HL-60/S4 treated with phorbol 12-myristate 13-acetate at 8.2 ng/mL for 4 days and 3 days (cell line): ENCODE data around the gene ZNF630.
"Not testable (repeated sequence)": the region's sequence is repeated elsewhere in the genome, so short reads cannot be mapped to it uniquely, and the experiment has no call there.

Source experiments
- in situ Hi-C: fragments of 300-500 bp; cut with MboI; formaldehyde crosslinking; loops from 2 replicates; pipeline ENCODE4 v1.15.0; 2022; ENCODE audit warnings: low sequenced_read_pairs

Gene ZNF630

DNA sequence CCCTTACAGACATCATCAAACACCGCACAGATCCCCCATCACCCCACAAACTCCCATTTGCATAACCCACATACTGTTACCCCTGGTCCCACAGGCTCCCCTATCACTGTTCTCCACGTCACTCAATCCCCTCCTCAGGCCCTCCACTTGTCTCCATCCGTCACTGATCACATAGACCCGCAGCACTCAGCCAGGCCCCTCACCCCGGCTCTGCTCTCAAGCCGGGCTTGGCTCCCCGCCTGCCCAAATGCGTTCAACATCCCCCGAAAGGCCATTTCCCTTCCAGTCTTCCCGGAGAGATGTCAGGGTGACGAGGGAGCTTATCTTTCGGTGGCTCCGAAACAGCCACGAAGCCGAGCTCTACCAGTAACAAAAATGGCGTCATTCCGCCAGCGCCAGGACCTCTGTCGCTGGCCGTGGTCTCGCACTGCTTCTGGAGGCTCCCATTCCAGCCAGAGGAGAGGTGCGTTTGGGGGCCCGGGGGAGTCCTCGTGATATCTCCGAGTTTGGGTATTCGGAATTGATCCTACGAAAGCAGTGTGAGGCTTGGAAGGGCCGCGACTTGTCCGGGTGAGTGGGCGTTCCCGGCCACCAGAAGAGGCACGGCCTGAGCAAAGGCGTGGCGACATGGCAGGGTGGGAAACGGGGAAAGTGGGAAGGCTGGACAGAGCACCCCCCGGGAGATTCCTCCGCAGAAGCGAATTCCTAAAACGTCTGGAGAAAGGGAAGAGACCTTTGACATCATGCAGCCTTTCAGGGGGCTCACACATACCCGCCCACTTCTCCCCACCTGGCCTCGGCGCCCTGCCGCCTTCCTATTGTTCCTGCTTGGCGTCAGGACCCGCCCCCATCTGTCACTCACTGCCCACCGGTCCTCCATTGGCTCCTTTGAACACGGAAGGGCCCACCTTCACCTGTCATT is at the start of gene ZNF630:
TSS of gene ZNF630 (minus strand) at position 577 of the 922 bp plus-strand sequence. CDS start 4,754 bp downstream, outside the sequence.
- in situ Hi-C loops = no loop called here

DNA sequence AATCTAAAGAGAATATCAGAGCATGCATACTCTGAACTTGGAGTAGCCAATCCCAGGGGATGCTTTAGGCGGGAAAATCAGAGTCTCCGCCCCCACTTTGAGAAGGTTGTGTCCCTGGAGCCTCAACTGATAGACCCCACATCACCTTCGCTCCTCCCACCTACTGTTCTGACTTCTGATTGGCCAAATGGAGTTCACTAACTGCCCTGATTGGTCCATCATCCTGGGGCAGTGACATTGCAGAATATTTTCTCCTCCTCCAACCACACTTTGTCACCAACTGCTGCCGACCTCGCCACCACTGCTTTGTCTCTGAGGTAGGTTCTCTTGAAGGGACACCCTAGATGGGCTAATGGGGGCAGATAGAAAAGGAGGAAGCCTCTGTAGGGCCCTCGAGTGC is 36.3 kb upstream of the ZNF630 start:
- in situ Hi-C loops = no loop called here

DNA sequence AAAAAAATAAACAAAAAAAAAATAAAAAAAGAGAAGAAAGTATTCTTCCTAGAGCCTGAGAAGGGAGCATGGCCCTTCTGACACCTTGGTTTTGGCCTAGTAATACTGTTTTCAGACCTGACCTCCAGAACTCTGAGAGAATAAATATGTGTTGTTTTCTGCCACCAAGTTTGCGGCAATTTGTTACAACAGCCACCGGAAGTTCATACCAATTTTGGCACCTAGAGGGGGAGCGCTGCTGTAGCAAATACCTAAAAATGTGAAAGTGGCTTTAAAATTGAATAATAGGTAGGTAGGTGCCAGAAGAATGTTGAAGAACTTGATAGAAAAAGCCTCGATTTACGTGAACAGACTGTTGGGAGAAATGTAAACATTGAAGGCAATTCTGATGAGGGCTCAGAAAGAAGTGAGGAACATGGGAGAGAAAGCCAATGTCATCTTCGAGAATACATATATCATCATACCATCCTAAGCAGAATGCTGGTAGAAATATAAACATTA is 31.5 kb upstream of the ZNF630 start:
- in situ Hi-C loops = no loop called here

DNA sequence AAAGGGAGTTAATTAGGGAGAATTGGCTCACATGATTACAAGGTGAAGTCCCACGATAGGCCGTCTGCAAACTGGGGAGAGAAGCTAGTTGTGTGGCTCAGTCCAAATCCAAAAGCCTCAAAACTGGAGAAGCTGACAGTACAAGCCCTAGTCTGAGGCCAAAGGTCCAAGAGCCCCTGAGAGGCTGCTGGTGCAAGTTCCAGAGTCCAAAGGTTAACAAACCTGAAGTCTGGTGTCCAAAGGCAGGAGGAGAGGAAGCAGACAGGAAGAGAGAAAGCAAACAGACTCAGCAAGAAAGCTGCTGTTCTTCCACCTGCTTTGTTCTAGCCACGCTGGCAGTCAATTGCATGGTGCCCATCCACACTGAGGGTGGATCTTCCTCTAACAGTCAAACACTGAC is 30.0 kb upstream of the ZNF630 start:
- in situ Hi-C loops = no loop called here

DNA sequence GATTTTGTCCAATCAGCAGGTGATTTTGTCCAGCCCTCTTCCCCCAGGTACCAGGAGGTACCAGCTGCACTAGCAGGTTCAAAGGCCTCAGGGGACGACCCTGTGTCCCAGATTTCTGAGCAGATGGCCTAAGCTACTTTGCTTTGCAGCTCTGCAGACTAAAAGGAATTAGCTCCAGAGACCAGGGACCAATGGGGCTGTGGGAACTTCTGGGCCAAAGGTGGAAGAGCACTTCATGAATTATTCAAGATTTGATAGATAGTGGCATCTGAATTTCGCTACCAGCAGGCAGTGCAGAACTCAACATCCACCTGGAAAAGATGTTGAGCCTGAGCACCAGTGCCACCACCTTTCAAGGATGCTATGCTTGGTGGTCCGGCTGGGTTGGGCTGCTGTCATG is 21.1 kb upstream of the ZNF630 start:
- in situ Hi-C loops = not testable (repeated sequence)

DNA sequence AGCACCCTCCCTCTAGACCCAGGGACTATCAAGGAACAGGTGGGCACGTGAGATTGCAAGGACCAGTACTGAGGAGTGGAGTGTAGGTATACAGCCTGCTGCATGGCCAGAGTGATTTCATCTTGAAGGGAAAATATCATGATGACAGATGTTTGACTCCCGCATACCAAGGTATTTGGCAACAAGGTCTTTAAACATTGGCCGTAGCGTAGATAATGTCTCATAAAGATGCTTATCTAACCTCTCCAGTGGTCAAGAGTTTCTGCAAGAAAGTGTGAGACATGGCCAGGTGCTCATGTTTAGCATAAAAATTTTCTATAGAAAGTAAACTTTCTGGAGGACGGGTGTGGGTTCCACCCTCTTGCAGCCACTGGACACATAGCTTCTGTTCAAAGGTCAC is 18.7 kb upstream of the ZNF630 start:
- in situ Hi-C loops = no loop called here

DNA sequence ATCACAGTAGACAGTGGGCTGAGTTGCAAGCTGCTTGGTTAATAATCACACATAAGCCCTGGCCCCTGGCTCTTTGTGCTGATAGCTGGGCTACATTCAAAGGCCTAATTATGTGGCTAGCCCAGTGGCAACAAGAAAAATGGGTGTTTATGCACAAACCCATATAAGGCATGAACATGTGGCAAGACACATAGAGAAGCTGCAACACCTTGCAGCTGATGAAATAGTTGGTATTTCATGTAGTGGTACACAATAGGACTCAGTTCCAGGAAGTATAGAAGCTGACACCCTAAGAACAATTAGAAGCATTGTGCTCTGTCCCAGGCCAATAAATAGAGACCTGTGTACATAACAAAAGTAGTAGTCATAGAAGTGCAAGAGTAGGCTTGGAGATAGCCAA is 14.6 kb upstream of the ZNF630 start:
- in situ Hi-C loops = no loop called here

DNA sequence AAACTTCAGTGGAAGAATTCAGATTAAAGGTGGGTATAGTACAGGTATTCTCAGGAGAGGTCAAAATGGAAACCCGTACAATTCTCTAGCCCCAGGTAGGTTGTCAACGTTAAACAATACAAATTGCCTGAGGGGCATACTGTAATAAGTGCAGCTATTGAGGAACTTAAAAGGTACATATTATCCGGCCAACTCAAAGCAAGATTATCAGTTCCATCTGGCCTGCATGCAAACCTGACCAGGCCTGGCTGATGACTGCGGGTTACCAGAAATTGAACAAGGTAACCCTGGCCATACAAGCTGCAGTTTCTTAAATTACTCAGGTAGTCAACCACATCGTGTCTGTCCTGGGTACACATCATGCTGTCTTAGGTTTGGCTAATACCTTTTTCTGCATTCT is 12.3 kb upstream of the ZNF630 start:
- in situ Hi-C loops = no loop called here

DNA sequence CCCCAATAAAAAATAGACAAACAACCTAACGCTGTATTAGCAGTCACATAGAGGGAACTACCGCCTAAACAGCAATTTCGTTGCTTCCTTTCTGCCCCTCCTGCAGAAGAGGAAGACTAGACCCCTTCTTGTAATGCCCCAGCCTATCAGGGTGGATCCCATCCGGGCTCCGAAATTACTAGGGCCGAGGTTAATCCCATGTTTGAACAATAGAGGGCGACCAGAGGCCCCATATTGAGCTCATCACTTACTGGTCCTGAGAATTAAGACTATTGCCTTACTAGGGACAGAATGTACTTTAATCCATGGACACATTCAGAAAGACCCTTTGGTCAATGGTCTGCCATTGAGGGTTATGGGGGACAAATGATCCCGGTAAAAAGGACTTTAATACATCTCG is 11.8 kb upstream of the ZNF630 start:
- in situ Hi-C loops = no loop called here

DNA sequence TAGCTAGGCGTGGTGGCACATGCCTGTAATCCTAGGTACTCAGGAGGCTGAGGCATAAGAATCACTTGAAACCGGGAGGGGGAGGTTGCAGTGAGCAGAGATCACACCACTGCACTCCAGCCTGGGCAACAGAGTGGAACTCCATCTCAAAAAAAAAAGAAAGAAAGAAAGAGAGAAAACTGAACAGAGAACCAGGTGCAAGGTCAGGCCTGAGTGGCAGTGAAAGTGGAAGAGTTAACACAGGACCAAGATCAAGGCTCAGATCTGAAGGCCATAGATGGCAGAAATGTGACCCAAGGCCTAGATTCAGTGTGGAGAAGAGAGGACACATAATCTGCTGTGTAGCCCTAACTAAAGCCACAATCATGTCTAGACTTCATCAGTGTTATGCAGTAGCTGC is 4.9 kb upstream of the ZNF630 start:
- in situ Hi-C loops = no loop called here

DNA sequence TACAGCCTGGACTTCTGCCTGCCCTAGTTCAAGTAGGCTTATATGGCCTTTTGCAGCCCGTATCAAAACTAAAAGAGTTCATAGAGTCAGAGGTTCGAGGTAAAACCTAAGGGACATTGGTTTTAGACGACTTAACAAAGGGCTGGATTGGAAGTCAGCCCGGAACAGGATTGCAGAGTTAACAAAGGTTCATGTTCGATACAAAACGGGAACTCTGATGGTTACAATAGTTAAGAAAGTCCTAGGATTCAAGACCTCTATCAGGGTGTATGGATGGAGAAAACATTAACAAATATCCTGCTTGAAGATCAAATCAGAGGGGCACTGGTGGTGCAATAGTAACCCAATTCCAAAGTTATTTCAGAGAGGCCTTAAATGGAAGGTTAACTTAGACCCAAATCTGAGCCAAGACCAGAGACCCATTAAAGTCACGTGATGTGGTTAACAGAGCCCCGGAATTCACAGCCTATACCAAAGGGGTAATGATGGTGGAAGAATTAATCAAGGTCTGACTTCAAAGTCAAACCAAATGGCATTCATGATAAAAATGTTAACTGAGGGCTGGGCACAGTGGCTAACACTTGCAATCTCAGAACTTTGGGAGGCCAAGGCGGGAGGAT is 656 bp upstream of the ZNF630 start:
- in situ Hi-C loops = no loop called here

DNA sequence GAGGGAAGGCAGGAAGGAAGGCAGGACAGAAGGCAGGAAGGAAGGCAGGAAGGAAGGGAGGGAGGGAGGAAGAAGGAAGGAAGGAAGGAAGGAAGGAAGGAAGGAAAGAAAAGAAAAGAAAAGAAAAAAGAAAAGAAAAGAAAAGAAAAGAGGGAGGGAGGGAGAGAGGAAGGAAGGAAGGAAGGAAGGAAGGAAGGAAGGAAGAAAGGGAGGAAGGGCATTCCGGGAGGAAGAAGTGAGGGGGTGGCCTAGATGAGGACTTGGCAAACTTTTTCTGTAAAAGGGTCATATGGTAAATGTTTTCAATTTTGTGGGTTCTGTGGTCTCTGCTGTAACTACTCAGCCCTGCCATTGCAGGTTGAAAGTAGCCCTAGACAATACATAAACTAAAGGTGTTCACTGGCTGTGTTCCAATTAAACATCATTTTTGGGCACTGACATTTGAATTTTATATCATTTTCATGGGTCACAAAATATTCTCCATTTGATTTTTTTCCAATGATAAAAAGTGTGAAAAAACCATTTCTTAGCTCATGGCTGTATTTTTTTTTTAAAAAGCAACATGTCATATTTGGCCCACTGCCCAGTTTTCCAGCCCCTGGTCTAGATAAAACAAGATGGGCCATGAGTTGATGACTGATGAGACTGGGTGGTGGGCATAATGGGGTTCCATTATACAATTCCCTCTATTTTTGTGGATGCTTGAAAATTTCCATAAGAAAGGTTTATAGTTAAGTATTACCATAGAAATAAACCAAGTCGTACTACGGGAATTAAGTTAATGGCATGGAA is 3.1 kb downstream of the ZNF630 start:
- in situ Hi-C loops = no loop called here

DNA sequence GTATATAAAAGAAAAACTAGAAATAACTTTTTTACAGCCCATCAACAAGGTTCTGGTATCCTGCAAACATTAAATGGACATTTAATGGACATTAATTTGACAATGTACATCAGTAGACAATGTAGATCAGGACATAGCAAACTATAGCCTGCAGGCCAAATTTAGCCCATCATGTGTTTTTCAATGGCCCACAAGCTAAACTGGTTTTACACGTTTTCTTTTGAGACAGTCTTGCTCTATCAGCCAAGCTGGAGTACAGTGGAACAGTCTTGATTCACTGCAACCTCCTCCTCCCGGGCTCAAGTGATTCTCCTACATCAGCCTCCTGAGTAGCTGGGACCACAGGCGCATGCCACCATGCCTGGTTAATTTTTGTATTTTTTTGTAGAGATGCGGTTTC is 7.2 kb downstream of the ZNF630 start:
- in situ Hi-C loops = no loop called here

DNA sequence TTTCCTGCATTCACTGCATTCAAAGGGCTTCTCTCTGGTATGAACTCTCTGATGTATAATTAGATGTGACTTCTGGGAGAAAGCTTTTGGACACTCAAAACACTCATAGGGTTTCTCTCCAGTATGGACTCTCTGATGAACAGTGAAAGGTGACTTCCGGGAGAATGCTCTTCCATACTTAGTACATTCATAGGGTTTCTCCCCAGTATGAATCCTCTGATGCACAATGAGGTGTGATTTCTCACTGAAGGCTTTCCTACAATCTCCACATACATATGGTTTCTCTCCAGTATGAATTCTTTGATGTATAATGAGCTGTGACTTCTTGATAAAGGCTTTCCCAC is 12.2 kb downstream of the ZNF630 start:
- in situ Hi-C loops = no loop called here

DNA sequence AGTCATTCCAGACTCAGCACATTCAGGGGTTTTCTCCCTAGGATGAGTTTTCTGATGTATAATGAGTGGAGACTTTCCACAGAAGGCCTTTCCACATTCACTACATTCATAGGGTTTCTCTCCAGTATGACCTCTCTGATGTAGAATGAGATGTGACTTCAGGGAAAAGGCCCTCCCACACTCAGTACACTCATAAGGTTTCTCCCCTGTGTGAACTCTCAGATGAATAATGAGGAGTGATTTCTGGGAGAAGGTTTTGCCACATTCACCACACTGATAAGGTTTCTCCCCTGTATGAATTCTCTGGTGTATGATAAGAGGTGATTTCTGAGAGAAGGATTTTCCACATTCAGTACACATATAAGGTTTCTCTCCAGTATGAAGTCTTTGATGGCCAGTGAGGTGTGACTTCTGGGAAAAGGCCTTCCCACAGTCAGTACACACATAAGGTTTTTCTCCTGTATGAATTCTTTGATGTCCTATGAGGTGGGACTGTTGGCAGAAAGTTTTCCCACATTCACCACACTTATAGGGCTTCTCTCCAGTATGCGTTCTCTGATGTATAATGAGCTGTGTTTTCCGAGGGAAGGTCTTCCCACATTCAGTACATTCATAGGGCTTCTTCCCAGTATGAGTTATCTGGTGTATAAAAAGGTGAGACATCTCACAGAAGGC is 12.7 kb downstream of the ZNF630 start:
- in situ Hi-C loops = no loop called here

DNA sequence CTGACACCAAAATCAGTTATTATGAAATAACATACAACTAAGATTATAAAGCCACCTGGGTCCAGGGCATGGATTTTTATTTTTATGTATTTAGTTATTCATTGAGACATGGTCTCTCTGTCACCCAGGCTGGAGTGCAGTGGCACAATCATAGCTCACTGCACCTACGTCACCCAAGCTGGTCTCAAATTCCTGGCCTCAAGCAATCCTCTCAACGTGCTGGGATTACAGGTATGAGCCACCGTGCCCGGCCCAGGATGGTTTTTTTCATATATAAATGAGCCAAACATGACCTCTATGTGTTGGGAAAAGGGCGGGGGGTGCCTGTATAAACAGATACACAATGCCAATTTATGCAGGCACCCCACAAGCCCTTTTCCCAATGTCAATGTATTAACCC is 24.6 kb downstream of the ZNF630 start:
- in situ Hi-C loops = no loop called here

DNA sequence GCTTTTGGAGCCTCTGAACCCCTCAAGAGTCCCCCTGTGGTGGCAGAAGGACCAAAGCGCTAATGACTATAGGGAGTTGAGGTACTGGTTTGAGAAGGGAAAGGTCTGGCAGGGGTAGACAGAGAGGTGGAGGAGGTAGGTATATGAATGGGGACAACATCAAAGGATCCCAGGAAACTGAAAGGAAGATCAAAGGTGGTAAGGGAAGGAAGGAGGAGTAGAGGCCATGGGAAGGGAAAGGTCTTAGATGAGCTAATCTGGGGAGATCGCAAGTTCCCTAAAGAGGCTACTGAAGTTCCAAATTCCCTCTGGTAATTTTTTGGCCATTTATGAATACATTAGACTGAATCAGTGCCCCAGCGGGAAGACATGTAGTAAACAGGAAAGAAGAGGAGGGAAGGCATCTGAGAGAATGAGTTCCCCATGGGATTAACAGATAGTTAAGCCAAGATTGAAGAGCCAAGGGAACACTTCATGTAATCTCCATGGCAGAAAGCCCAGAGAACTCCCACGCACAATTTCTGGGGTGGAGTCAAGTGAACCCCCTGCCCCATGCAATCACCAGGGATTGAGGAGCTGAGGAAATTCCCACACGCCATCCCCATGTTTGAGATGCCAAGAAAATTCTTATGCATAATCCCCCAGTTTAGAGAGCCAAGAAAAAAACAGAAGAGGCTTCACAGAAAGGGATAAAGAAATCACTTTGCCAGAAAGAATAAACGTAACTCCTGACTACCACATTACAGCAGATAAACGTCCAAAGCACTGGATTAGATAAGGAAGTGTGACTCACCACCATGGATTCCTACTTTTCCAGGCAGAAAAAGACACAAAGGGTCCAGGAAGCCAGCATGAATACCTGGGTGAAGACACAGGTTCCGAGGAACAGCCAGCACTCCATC is 25.8 kb downstream of the ZNF630 start:
- in situ Hi-C loops = no loop called here

DNA sequence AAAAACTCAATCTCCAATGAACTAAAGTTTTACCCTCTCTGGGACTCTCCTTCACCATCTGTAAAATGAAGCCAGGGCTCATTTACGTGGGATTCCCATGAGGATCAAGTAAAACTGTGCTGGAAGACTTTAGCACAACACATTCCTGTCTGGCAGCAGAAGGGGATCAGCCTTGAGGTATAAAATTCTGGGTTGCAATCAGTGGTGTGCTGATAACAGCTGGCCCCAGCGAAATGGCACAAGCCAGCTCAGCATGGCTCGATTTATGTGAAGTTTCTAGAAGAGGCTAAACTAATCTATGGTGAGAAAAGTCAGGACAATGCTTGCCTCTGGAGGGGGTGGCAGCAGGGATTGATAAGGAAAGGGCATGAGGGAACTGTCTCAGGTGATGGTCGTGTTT is 28.4 kb downstream of the ZNF630 start:
- in situ Hi-C loops = no loop called here

DNA sequence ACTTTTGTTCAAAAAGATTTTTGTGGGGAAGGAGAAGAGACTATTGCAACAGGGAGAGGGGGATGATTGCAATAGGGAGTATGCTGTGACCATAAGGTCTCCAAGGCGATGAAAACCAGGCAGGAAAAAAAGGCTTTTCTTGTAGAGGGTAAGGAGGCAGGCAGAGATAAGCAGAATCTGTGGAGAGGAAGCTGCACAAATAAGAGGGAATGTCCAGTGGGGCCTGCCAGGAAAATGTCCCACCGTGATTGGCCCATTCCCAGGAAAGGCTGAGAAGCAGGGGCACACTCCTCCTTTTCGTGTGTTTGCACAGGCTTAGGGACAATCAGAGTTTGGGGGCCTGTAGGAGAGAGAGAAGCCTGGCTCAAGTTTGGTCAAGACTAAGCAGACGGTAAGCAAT is 35.5 kb downstream of the ZNF630 start:
- in situ Hi-C loops = no loop called here

DNA sequence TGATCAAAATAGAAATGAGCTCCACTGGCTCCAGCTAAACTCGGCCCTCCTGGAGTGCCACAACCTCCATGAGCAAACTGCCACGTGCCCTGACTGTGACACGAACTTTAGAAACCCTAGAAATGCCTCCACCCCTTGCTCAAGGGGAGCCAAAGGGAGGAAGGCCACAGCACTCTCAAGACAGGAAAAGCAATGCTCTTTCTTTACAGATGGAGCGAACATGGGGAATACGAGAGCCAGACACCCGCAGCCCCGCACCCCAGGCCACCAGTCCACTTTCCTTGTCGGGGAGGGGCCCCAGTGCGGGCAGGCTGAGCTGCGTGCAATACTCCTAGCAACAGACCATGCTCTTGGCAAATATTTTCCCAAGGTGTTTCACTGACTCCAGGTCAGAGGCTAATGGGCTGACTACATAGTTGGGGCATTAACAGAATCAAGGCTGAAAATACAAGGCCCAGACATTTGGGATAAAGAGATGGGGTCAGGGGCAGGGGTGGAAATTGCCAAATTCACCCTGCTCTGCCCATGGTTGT is 40.7 kb downstream of the ZNF630 start:
- in situ Hi-C loops = not testable (repeated sequence)
